Measurements from ENCODE around the gene CLTB. TPM values are rescaled to one million over a fixed set of nuclear protein-coding genes. Genes with fewer than 3 reads are reported as not detected.

CLTB gene
- polyA plus RNA-seq, 1 of the 3 experiments (the other 2 are of a cell fraction), result 91.2 TPM

- POLR2A ChIA-PET, result interaction anchor here (0.7 to 0.9 kb wide), 3 partner anchors 86 to 89 kb away, joined by 3 to 4 read pairs (median 3); partner anchors contain the start of gene RNF44
- CTCF ChIA-PET, result interaction anchor here (0.6 to 4.3 kb wide), 41 partner anchors 10 to 718 kb away, joined by 3 to 47 read pairs (median 4); partner anchors contain the start of genes CLTB, EIF4E1B, RNF44 and SNCB
- TF ChIP-seq TAF1 (IDR thresholded peaks at IDR 0.05; ENCODE audit: borderline replicate concordance, low read depth, low read length) (peak; percentile 97), POLR2AphosphoS5 (IDR thresholded peaks at IDR 0.05; ENCODE audit: low read depth, low read length) (peak; percentile 89), SIN3A (IDR thresholded peaks at IDR 0.05; ENCODE audit: borderline replicate concordance, low read depth, low read length) (0 out of 2 replicates have a peak, but pooled peaks have one; percentile 19), RAD21 (IDR thresholded peaks at IDR 0.05; ENCODE audit: low read length) (no peak), RFX5 (IDR thresholded peaks at IDR 0.05; ENCODE audit: low read length) (no peak), CTCF (IDR thresholded peaks at IDR 0.05) (peak; percentile 99), SMC3 (IDR thresholded peaks at IDR 0.05; ENCODE audit: low read depth, low read length) (peak; percentile 38; the same call in 1 of the 2 replicates), CHD2 (IDR thresholded peaks at IDR 0.05; ENCODE audit: low read length, partially characterized antibody) (peak; percentile 12), TCF12 (IDR thresholded peaks at IDR 0.05) (no peak), GABPA (IDR thresholded peaks at IDR 0.05; ENCODE audit: low read depth) (peak; percentile 90), FOXJ3 (CRISPR knock-in tag; IDR thresholded peaks at IDR 0.05) (no peak), JUND (IDR thresholded peaks at IDR 0.05) (no peak), FOXM1 (IDR thresholded peaks at IDR 0.05; ENCODE audit: low read depth) (no peak), NFIC (IDR thresholded peaks at IDR 0.05; ENCODE audit: borderline replicate concordance) (no peak), PBX3 (IDR thresholded peaks at IDR 0.05) (no peak), YY1 (IDR thresholded peaks at IDR 0.05; ENCODE audit: low read depth) (peak; percentile 95), NRF1 (IDR thresholded peaks at IDR 0.05; ENCODE audit: low read depth, low read length) (peak; percentile 81), ELF1 (IDR thresholded peaks at IDR 0.05) (peak; percentile 62), MXI1 (IDR thresholded peaks at IDR 0.05; ENCODE audit: low read depth, low read length) (no peak; the same call in 1 of the 2 replicates)
- TF ChIP-seq, protein P1, sequence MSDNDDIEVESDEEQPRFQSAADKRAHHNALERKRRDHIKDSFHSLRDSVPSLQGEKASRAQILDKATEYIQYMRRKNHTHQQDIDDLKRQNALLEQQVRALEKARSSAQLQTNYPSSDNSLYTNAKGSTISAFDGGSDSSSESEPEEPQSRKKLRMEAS (IDR thresholded peaks at IDR 0.05; ENCODE audit: low read depth), result 0 out of 2 replicates have a peak, but pooled peaks have one; percentile 14
- TF ChIP-seq, protein P2, sequence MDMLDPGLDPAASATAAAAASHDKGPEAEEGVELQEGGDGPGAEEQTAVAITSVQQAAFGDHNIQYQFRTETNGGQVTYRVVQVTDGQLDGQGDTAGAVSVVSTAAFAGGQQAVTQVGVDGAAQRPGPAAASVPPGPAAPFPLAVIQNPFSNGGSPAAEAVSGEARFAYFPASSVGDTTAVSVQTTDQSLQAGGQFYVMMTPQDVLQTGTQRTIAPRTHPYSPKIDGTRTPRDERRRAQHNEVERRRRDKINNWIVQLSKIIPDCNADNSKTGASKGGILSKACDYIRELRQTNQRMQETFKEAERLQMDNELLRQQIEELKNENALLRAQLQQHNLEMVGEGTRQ (IDR thresholded peaks at IDR 0.05; ENCODE audit: borderline replicate concordance, low read depth, low read length), result no peak
- TF ChIP-seq, protein P3, sequence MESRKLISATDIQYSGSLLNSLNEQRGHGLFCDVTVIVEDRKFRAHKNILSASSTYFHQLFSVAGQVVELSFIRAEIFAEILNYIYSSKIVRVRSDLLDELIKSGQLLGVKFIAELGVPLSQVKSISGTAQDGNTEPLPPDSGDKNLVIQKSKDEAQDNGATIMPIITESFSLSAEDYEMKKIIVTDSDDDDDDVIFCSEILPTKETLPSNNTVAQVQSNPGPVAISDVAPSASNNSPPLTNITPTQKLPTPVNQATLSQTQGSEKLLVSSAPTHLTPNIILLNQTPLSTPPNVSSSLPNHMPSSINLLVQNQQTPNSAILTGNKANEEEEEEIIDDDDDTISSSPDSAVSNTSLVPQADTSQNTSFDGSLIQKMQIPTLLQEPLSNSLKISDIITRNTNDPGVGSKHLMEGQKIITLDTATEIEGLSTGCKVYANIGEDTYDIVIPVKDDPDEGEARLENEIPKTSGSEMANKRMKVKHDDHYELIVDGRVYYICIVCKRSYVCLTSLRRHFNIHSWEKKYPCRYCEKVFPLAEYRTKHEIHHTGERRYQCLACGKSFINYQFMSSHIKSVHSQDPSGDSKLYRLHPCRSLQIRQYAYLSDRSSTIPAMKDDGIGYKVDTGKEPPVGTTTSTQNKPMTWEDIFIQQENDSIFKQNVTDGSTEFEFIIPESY (IDR thresholded peaks at IDR 0.05; ENCODE audit: borderline replicate concordance, low read depth), result peak; percentile 65; the same call in 1 of the 2 replicates
- TF ChIP-seq, protein P4, sequence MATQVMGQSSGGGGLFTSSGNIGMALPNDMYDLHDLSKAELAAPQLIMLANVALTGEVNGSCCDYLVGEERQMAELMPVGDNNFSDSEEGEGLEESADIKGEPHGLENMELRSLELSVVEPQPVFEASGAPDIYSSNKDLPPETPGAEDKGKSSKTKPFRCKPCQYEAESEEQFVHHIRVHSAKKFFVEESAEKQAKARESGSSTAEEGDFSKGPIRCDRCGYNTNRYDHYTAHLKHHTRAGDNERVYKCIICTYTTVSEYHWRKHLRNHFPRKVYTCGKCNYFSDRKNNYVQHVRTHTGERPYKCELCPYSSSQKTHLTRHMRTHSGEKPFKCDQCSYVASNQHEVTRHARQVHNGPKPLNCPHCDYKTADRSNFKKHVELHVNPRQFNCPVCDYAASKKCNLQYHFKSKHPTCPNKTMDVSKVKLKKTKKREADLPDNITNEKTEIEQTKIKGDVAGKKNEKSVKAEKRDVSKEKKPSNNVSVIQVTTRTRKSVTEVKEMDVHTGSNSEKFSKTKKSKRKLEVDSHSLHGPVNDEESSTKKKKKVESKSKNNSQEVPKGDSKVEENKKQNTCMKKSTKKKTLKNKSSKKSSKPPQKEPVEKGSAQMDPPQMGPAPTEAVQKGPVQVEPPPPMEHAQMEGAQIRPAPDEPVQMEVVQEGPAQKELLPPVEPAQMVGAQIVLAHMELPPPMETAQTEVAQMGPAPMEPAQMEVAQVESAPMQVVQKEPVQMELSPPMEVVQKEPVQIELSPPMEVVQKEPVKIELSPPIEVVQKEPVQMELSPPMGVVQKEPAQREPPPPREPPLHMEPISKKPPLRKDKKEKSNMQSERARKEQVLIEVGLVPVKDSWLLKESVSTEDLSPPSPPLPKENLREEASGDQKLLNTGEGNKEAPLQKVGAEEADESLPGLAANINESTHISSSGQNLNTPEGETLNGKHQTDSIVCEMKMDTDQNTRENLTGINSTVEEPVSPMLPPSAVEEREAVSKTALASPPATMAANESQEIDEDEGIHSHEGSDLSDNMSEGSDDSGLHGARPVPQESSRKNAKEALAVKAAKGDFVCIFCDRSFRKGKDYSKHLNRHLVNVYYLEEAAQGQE (IDR thresholded peaks at IDR 0.05; ENCODE audit: low read depth, low read length), result peak; percentile 52; the same call in 1 of the 2 replicates
Observed at GRCh38 chr5:176447978-176448608, 31.8 kb upstream of the CLTB start, which contains the start of gene FAF2. Gene FAF2, plus strand, starts transcription at chr5:176448385. Its CDS starts 23 bp downstream, at chr5:176448408.

More at GRCh38 chr5:176447978-176448608, 31.8 kb upstream of the CLTB start, which contains the start of gene FAF2:
- H3K9me3 ChIP-seq, result no peaks in the 10 kb centered on the region
- peak within 1 kb of the TSS; percentile 89 for H3K4me2 ChIP-seq
- peak within 1 kb of the TSS; percentile 91 to 93 for H3K27ac ChIP-seq (ENCODE audit: low read depth in 2 of 2, low read length in 1 of 2)
- no peaks in the 10 kb centered on the region for H3K27me3 ChIP-seq (ENCODE audit: insufficient read depth)
- H3K4me1 ChIP-seq (ENCODE audit: control insufficient read depth in 1 of 2, insufficient read depth in 2 of 2, low read depth in 1 of 2, low read length in 1 of 2), result peaks cover 0 to 3% of the 10 kb centered on the region in 2 experiments; a peak in 2 of 4 replicates
- no peaks in the 10 kb centered on the region for H3K9me2 ChIP-seq
- H3K79me2 ChIP-seq (ENCODE audit: insufficient read depth), result peaks cover 47% of the 10 kb centered on the region
- peaks cover 17% of the 10 kb centered on the region for H4K20me1 ChIP-seq (ENCODE audit: insufficient read depth)
- H3K4me3 ChIP-seq (ENCODE audit: low read depth in 2 of 2, low read length in 1 of 2), result peak within 1 kb of the TSS; percentile 88 to 93
- peak; percentile 99 for DNase-seq
- peak within 1 kb of the TSS; percentile 90 for H2AFZ ChIP-seq (ENCODE audit: low read depth)
- H3K9ac ChIP-seq, result peak within 1 kb of the TSS; percentile 92
- peaks cover 7 to 11% of the 10 kb centered on the region in 2 experiments for H3K36me3 ChIP-seq (replicated peaks in 1 of 2; ENCODE audit: control insufficient read depth in 1 of 2, insufficient read depth in 2 of 2, low read length in 1 of 2)
- peaks cover 10% of the 10 kb centered on the region for H3F3A ChIP-seq (replicated peaks; ENCODE audit: insufficient read depth)
- 3% methylated on average over 13 of the region's 50 CpGs for WGBS (ENCODE audit: low lambda C conversion rate)
